A673 (cell line): ENCODE results near the gene ACSL3.

Experiments used
- EZH2 ChIP-seq: fragments of 200-600 bp; sonication (generic); IDR thresholded peaks from 2 replicates; pipeline ENCODE4 v1.6.1; 2017; ENCODE audit warnings: borderline replicate concordance, low read depth, mild to moderate bottlenecking, mixed read lengths, antibody characterized with exemption, low read length; ENCODE audit not compliant: poor library complexity, severe bottlenecking
- TF ChIP-seq, protein P1 (sequence below): fragments of 300-800, 200-600 bp; sonication (generic); conservative IDR thresholded peaks from 2 replicates; pipeline ENCODE4 v1.5.1; 2017; ENCODE audit warnings: low read depth, mild to moderate bottlenecking, antibody characterized with exemption, low read length, moderate library complexity, mixed read lengths

DNA sequence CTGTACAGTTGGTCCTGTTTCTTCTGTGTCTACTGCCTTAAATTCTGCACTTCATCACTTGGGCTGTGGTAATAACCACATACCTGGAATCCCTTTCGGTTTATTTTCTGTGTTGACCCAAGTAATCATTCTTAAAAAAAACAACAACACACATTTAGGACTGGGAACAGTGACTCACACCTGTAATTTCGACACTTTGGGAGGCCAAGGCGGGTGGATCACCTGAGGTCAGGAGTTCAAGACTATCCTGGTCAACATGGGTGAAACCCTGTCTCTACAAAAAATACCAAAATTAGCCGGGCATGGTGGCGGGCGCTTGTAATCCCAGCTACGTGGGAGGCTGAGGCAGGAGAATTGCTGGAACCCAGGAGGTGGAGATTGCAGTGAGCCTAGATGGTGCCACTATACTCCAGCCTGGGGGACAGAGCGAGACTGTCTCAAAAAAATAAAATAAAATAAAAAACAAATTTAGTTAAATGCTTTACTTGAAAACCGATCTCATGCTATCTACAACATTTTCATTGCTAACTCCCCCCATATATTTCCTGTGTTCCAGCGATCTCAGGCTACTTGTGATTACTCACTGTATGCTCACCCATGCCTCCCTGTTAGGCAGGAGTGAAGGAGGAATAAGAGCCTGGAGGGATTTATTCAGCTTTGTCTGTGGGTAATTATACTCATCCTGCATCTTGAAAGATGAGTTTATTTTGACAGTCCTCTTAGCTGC lies 18.2 kb downstream of the ACSL3 start:
- TF ChIP-seq, protein P1, sequence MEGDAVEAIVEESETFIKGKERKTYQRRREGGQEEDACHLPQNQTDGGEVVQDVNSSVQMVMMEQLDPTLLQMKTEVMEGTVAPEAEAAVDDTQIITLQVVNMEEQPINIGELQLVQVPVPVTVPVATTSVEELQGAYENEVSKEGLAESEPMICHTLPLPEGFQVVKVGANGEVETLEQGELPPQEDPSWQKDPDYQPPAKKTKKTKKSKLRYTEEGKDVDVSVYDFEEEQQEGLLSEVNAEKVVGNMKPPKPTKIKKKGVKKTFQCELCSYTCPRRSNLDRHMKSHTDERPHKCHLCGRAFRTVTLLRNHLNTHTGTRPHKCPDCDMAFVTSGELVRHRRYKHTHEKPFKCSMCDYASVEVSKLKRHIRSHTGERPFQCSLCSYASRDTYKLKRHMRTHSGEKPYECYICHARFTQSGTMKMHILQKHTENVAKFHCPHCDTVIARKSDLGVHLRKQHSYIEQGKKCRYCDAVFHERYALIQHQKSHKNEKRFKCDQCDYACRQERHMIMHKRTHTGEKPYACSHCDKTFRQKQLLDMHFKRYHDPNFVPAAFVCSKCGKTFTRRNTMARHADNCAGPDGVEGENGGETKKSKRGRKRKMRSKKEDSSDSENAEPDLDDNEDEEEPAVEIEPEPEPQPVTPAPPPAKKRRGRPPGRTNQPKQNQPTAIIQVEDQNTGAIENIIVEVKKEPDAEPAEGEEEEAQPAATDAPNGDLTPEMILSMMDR = no peak
- TF ChIP-seq EZH2 = no peak
